ENCODE measurements around the gene EDAR.

The EDAR gene

GRCh38 chr2:108988796-108989713, at the start of gene EDAR:
Gene EDAR (minus strand): TSS chr2:108989220. CDS start chr2:108931014, 58,206 bp downstream.
- peak in 1 of 2 donors; percentile 39 for DNase-seq (ENCODE audit: low read depth in 2 of 2)

GRCh38 chr2:109033171-109033570, 44.2 kb upstream of the EDAR start:
- DNase-seq (ENCODE audit: low read depth in 2 of 2), result no peak

GRCh38 chr2:109032229-109032820, 43.3 kb upstream of the EDAR start:
- no peak for DNase-seq (ENCODE audit: low read depth in 2 of 2)

DNA sequence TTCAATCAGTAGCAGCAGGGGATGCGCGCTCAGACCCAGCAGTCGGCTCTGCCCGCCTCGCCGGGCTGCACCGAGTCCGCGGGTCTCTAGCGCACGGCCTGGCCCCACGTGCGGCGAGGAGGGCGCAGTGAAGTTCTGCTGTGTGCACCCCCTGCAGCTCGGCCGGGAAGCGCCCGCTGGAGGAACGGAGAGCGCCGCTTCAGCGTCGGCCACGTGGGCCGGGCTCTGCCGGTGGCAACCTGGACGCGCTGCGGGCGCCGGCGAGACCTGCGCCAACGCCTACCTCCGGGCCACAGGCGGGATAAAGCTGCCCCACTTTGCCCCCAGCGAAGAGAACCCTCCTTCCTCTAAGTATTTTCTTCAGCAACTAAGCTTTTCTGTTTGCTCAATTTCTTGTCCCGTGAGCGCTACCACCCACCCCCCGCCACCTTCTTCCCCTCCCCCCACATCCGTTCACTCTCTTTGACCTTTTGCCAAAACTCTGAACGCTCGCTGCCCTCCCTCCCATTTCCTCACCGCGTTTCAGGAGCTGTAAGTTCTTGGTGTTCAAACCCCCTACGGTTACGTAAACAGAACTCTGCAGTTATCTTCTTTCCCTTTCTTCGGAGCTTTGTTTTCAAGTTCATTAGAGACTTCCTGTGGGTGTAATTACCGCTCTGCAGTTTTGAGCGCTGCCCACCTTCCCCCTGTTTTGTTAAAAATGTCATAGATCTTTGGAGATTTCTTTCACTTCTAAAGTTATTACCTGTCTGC, 42.6 kb upstream of the EDAR start:
- peak; percentile 36 to 47 for DNase-seq (ENCODE audit: low read depth in 2 of 2)

GRCh38 chr2:109030870-109031475, 42.0 kb upstream of the EDAR start:
- peak in 1 of 2 donors; percentile 6 for DNase-seq (ENCODE audit: low read depth in 2 of 2)

- no peak for DNase-seq (ENCODE audit: low read depth in 2 of 2)
Measured at GRCh38 chr2:109029490-109030201, 40.6 kb upstream of the EDAR start.

- DNase-seq (ENCODE audit: low read depth in 2 of 2), result no peak
Measured at GRCh38 chr2:109028738-109029489, 39.9 kb upstream of the EDAR start.

- DNase-seq (ENCODE audit: low read depth in 2 of 2), result no peak
Measured at GRCh38 chr2:109028277-109028676, 39.3 kb upstream of the EDAR start.

DNA sequence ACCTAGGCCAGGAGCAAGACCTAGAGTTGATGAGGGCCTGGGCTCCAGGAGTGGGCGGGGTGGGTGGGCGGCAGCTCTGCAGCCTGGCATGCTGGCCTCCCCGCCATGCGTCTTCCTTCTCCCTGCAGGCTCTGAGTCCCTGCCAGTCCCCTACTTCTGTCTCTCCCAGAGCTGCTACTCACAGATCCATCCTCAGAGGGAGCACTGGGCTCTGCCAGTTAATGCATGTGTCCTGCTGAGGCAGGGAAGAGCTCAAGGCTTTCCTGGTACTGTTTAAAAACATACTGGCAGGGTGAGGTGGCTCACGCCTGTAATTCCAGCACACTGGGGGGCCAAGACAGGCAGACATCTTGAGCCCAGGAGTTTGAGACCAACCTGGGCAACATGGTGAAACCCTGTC, 38.7 kb upstream of the EDAR start:
- DNase-seq (ENCODE audit: low read depth in 2 of 2), result no peak

DNA sequence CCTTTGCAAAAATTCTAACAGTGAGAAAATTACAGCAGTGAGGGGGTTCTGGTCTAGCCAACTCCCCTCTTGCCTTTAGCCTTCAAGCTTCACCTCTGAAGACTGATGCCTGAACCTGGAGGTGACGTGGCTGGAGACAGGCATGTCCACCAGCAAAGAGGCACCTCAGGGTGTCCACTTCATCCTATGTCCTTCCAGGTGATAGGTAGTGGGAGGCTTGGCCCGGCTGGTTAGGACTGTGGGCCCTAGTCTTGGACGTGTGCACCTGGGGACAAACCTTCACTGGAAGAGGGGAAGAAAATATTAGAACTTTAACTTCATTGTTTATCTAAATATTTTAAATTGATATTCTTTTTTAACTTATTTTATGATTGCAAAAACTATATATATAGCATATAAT, 35.5 kb upstream of the EDAR start:
- DNase-seq (ENCODE audit: low read depth in 2 of 2), result no peak

- no peak for DNase-seq (ENCODE audit: low read depth in 2 of 2)
Measured at GRCh38 chr2:109021895-109022300, 32.9 kb upstream of the EDAR start.

- DNase-seq (ENCODE audit: low read depth in 2 of 2), result no peak
Measured at GRCh38 chr2:109020217-109020637, 31.2 kb upstream of the EDAR start.

GRCh38 chr2:109018452-109018851, 29.4 kb upstream of the EDAR start:
- no peak for DNase-seq (ENCODE audit: low read depth in 2 of 2)

DNA sequence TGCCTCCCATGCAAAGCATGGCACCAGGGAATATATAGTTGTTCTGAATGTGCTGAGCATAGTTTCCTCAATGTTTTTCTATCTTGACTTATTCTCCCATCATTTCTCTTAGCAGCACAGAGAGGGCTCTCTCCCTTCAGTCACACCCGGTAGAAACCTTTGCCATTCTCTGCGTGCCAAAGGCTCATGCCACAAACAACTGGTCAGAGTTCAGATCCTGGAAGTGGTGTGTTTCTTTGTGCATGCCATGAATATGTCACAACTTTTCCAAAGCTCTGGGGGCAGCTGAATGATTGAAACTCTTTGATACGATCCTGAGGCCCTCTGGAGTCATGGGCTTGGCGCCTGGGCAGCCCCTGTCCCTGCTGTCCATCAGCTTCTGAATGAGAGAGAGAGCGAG, 28.0 kb upstream of the EDAR start:
- DNase-seq (ENCODE audit: low read depth in 2 of 2), result no peak

DNA sequence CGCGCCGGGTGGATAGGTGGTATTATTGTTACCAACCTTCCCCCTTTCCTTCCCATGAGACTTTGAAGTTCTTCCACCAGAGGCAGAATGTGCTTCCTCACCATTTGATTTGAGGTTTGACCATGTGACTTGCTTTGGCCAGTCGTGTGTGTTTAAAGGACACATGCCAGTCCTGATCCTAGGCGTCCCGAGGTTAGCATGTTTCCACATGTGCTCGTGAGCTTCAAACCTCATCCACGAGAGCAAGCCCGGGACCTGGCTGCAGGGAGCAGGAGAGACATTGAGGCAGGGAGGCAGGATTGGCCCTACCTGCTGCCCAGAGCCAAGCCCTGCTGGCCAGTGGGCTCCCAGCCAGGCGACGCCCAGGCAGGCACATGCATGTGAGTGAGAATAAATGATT, 27.4 kb upstream of the EDAR start:
- no peak for DNase-seq (ENCODE audit: low read depth in 2 of 2)

GRCh38 chr2:109014476-109014875, 25.5 kb upstream of the EDAR start:
- no peak for DNase-seq (ENCODE audit: low read depth in 2 of 2)

DNA sequence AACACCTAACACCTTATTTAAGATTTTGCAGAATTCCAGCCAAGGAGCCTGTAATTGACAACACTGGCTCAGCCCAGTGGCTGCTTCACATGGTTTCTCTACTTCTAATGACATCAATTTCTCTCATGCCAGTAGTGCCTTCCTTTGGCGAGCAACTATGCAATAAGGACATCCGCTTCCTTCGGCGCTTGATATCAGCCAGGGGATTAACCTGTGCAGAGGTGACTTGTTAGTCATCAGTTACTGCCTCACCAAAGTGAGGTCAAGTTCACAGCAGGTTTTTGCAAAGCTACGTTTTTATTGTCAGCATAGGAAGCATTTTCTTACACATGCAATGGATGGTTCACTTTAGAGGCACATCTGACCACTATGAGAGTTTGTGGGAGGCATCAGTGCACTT, 24.0 kb upstream of the EDAR start:
- DNase-seq (ENCODE audit: low read depth in 2 of 2), result no peak

DNA sequence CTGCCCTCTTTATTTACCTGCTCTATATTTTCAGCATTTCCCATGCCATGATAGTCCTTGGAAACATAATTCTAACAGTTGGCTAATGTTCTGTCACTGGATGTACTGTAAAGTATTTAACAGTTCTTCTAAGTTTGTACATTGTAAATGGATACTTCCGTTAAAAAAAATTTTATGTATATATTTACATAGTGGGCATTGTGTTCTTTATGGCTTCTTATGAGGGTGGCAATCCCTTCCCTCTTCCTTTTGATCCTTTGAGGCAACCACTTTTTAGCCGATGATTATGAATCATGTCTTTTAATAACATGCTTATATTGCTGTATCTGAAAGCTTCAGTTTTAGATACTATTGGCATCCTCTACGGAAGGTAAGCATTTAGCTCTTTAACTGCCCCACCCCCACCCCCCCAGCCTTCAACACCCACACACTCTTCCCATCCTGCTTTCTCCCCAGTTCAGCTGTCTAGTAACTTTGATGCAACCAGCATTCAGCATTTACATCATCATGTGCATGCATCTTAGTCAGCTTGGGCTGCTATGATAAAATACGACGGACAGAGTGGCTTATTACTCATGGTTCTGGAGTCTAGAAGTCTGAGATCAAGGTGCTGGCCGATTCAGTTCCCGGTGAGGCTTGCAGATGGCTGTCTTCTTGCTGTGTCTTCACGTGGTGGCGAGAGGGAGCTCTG, 21.0 kb upstream of the EDAR start:
- DNase-seq (ENCODE audit: low read depth in 2 of 2), result no peak

- DNase-seq (ENCODE audit: low read depth in 2 of 2), result no peak
Measured at GRCh38 chr2:109006971-109007370, 18.0 kb upstream of the EDAR start.

GRCh38 chr2:109005686-109006204, 16.7 kb upstream of the EDAR start:
- DNase-seq (ENCODE audit: low read depth in 2 of 2), result no peak
